Peyer's patch (tissue), 4 donors: ENCODE data around the gene CDH12.

Source experiments
- POLR2A ChIP-seq, 2 donors: fragments of 450-650 bp; IDR thresholded peaks; one replicate each; pipeline ENCODE4 v1.5.1; 2017; ENCODE audit warnings: antibody characterized with exemption in 2 of 2, mild to moderate bottlenecking in 2 of 2, moderate library complexity in 2 of 2
- TF ChIP-seq, protein P1 (sequence below), 6 experiments: fragments of 450-650 bp in 4 of 6; fragments of 200-600 bp in 2 of 6; sonication (generic) in 1 of 6; IDR thresholded peaks; one replicate each; pipeline ENCODE4 v1.5.1; 2017 to 2019; ENCODE audit warnings: antibody characterized with exemption in 6 of 6, mild to moderate bottlenecking in 3 of 6, moderate library complexity in 1 of 6

DNA sequence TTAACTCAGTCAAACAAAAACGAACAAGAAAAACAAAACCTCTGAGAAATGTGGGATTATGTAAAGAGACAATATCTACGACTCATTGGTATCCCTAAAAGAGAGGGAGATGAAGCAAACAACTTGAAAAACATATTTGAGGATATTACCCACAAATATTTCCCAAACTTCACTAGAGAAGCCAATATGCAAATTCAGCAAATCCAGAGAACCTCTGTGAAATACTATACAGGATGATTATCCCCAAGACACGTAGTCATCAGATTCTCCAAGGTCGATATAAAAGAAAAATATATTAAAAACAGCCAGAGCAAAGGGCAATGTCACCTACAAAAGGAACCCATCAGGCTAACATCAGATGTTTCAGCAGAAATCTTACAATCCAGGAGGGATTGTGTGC is 226.1 kb downstream of the CDH12 start:
- TF ChIP-seq, protein P1, sequence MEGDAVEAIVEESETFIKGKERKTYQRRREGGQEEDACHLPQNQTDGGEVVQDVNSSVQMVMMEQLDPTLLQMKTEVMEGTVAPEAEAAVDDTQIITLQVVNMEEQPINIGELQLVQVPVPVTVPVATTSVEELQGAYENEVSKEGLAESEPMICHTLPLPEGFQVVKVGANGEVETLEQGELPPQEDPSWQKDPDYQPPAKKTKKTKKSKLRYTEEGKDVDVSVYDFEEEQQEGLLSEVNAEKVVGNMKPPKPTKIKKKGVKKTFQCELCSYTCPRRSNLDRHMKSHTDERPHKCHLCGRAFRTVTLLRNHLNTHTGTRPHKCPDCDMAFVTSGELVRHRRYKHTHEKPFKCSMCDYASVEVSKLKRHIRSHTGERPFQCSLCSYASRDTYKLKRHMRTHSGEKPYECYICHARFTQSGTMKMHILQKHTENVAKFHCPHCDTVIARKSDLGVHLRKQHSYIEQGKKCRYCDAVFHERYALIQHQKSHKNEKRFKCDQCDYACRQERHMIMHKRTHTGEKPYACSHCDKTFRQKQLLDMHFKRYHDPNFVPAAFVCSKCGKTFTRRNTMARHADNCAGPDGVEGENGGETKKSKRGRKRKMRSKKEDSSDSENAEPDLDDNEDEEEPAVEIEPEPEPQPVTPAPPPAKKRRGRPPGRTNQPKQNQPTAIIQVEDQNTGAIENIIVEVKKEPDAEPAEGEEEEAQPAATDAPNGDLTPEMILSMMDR (IDR thresholded peaks at IDR 0.05): no peak
- no peak for TF ChIP-seq POLR2A (IDR thresholded peaks at IDR 0.05)
